Kidney epithelial cell (primary cell): ENCODE results near the gene CDH11. TPM values are rescaled to one million over a fixed set of nuclear protein-coding genes. Genes with fewer than 3 reads are reported as not detected.

Experiments used
- DNase-seq: peaks from one replicate; pipeline ENCODE4 v3.0.0-alpha.2; 2010; ENCODE audit warnings: low read depth
- H3K27me3 ChIP-seq: 2 replicates; pipeline ENCODE4 v1.6.0; 2011; ENCODE audit warnings: low read length; ENCODE audit not compliant: control insufficient read depth, insufficient read depth
- H3K36me3 ChIP-seq: 2 replicates; pipeline ENCODE4 v1.5.1; 2011; ENCODE audit warnings: low read length; ENCODE audit not compliant: control insufficient read depth, insufficient read depth
- H3K4me3 ChIP-seq: 2 replicates; pipeline ENCODE4 v1.5.1; 2011; ENCODE audit warnings: low read depth, mild to moderate bottlenecking, control low read depth, low read length
- total RNA-seq: library from RNA; depleted of rRNA; stranded (reverse); fragments of >200 nt; gene quantifications from 2 replicates; pipeline ENCODE4 v1.2.3, GENCODE V29; 2015
- TF ChIP-seq, protein P1 (sequence below): IDR thresholded peaks from 2 replicates; pipeline ENCODE4 v1.5.1; 2011; ENCODE audit warnings: mild to moderate bottlenecking, moderate library complexity, low read length, control low read depth, inconsistent platforms; ENCODE audit not compliant: insufficient read depth, poor library complexity, severe bottlenecking

Gene CDH11
- total RNA-seq, 1 donor from 2014 or later: 135 TPM

DNA sequence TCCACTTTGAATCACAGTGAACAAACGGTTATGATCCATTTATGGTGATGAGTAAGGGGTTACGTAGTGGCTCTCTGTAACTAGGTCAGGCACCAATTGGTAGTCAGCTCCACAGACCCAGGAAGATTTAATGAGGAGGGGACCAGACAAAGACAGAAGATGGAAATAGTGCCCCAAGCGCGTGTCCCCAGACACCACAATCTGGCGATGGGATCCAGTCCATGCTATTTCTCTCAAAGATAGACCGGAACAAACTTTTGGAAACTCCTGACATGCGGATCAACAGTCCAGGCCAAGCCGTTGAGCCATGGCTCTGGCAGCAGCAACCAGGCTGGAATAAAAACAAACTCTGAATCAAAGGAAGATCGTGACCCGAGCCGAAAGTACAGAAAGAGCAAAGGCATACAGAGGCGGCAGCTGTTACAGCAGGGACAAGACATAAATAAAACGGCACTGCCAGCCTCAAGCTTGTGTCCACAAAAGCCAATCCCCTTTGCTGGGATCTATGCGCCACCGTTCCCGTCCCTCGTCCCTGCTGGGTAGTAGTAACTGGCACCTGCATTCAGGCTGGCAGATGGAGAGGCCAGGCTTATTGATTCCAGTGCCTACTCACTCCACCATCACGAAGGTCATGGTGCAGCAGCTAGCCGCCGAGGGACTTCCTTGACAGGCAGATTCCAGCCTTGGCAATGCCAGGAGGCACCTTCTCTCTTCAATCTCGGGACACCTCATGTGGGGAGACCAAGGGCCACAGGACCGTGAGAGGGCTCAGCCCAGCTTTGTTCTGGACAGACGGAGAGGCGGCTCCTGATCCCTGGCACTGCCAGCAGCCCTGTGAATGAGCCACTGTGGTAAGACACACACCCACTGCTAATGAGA lies 50.2 kb downstream of the CDH11 start:
- H3K27me3 ChIP-seq: no peaks in the 10 kb centered on the region
- no peaks in the 10 kb centered on the region for H3K36me3 ChIP-seq
- no peak overlapping the region for H3K4me3 ChIP-seq
- no peak for DNase-seq
- TF ChIP-seq, protein P1, sequence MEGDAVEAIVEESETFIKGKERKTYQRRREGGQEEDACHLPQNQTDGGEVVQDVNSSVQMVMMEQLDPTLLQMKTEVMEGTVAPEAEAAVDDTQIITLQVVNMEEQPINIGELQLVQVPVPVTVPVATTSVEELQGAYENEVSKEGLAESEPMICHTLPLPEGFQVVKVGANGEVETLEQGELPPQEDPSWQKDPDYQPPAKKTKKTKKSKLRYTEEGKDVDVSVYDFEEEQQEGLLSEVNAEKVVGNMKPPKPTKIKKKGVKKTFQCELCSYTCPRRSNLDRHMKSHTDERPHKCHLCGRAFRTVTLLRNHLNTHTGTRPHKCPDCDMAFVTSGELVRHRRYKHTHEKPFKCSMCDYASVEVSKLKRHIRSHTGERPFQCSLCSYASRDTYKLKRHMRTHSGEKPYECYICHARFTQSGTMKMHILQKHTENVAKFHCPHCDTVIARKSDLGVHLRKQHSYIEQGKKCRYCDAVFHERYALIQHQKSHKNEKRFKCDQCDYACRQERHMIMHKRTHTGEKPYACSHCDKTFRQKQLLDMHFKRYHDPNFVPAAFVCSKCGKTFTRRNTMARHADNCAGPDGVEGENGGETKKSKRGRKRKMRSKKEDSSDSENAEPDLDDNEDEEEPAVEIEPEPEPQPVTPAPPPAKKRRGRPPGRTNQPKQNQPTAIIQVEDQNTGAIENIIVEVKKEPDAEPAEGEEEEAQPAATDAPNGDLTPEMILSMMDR: no peak

DNA sequence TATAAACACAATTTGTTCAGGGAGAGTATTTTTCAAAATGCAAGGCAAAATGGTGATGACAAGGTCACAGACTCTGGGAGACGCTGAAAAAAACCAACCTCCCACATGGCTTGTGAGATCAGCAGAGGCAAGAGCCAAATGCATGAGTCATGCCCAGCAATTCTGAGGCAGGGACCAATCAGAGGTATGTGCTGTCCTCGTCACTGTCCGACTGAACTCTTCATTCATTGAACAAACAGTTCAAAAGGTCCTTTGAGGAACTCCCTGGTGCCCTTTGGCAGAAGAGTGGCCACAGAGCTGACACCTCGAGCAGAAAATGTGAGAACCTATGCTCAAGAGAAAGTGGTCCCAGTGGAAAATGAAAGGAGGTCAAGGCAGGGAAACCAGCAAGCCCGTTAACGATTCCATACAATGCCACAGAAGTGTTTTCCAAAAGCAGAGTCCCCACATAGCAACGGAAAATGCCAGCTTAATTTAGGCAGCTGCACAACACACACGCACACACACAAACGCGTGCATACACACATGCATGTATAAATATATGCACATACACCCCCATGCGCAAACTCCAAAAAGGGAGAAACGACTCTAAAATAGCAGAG lies 50.9 kb downstream of the CDH11 start:
- DNase-seq: peak; percentile 84
- Histone ChIP-seq H3K36me3 (no peaks in the 10 kb centered on the region), H3K27me3 (no peaks in the 10 kb centered on the region), H3K4me3 (no peak overlapping the region)
- TF ChIP-seq, protein P1: no peak

DNA sequence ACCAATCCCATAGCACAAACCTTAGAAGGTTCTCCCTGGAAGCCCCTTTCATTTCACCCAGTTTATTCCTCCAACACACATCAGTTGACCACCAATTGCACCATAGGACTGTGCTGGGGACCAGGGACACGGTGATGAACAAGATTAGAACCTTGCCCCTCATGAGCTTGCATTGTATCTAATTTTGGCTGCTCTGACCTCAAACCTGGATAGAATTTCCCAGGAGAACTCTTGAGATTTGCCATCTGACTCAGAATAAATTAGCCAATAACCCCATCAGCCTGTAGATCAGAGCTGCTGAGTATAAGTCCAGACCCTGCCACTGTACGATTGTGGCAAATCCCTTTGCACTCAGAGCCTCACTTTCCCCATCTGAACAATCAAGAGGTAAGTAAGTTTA lies 52.1 kb downstream of the CDH11 start:
- DNase-seq: no peak
- Histone ChIP-seq H3K27me3 (no peaks in the 10 kb centered on the region), H3K4me3 (no peak overlapping the region), H3K36me3 (no peaks in the 10 kb centered on the region)
- TF ChIP-seq, protein P1: no peak

GRCh38 chr16:65069065-65069464 lies 52.8 kb downstream of the CDH11 start:
- no peaks in the 10 kb centered on the region for H3K27me3 ChIP-seq
- no peak for DNase-seq

DNA sequence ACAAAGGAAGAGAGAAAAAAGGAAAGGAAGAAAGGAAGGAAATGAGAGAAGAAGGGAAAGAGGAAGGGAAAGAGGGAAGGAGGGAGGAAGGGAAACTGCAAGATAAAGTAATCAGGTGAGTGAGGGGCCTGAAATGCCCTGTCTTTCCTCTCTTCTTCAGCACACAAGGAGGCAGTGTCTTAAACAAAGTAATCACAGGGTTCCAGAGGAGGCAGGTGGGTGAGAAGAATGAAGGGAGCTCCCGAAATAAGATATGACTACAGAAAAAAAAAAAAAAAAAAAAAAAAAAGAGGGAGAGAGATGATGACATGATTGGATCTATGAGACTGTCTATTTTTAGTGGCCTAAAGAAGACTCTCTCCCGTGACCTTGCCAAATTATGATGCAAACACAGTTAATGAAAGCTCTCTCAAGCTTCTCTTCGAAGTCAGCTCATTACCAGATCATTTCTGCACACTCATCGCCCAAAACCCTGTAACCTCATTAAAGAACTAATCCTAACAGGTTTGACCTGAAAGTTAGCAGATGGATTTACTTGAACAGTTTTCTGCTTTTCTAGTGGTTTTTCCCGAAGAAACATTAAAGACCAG lies 53.6 kb downstream of the CDH11 start:
- Histone ChIP-seq H3K36me3 (no peaks in the 10 kb centered on the region), H3K27me3 (no peaks in the 10 kb centered on the region), H3K4me3 (no peak overlapping the region)
- TF ChIP-seq, protein P1: no peak
- peak; percentile 14 for DNase-seq

More at GRCh38 chr16:65069065-65069464, 52.8 kb downstream of the CDH11 start:
- Histone ChIP-seq H3K4me3 (no peak overlapping the region), H3K36me3 (no peaks in the 10 kb centered on the region)
- TF ChIP-seq, protein P1: no peak
